Measurements from ENCODE around the gene SGMS1.
"Not testable (repeated sequence)": the region's sequence is repeated elsewhere in the genome, so short reads cannot be mapped to it uniquely, and the experiment has no call there.

GRCh38 chr10:50568750-50569149 is 55.0 kb downstream of the SGMS1 start:
- TF ChIP-seq, protein P1, sequence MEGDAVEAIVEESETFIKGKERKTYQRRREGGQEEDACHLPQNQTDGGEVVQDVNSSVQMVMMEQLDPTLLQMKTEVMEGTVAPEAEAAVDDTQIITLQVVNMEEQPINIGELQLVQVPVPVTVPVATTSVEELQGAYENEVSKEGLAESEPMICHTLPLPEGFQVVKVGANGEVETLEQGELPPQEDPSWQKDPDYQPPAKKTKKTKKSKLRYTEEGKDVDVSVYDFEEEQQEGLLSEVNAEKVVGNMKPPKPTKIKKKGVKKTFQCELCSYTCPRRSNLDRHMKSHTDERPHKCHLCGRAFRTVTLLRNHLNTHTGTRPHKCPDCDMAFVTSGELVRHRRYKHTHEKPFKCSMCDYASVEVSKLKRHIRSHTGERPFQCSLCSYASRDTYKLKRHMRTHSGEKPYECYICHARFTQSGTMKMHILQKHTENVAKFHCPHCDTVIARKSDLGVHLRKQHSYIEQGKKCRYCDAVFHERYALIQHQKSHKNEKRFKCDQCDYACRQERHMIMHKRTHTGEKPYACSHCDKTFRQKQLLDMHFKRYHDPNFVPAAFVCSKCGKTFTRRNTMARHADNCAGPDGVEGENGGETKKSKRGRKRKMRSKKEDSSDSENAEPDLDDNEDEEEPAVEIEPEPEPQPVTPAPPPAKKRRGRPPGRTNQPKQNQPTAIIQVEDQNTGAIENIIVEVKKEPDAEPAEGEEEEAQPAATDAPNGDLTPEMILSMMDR (IDR thresholded peaks at IDR 0.05), result not testable (repeated sequence)
- TF ChIP-seq EZH2phosphoT487, EZH2 (IDR thresholded peaks at IDR 0.05): not testable (repeated sequence)

Data from neural progenitor cell (in vitro differentiated cells).